Muscle layer of colon (tissue), 2 donors: ENCODE results near the gene NACC2.

Source experiments
- H3K27ac ChIP-seq: one replicate; pipeline ENCODE4 v1.7.0; 2013; ENCODE audit warnings: low read depth, mild to moderate bottlenecking, low read length, moderate library complexity
- H3K27me3 ChIP-seq, 2 donors: one replicate each; pipeline ENCODE4 v1.7.0; 2013; ENCODE audit warnings: low read length in 2 of 2, mild to moderate bottlenecking in 2 of 2; ENCODE audit not compliant: insufficient read depth in 2 of 2, control insufficient read depth in 1 of 2
- H3K36me3 ChIP-seq: one replicate; pipeline ENCODE4 v1.7.0; 2013; ENCODE audit warnings: mild to moderate bottlenecking, low read length; ENCODE audit not compliant: insufficient read depth
- H3K4me1 ChIP-seq: one replicate; pipeline ENCODE4 v1.7.0; 2013; ENCODE audit warnings: mild to moderate bottlenecking, low read length; ENCODE audit not compliant: insufficient read depth
- H3K4me3 ChIP-seq, 2 donors: one replicate each; pipeline ENCODE4 v1.7.0; 2013; ENCODE audit warnings: low read length in 2 of 2, low read depth in 1 of 2, mild to moderate bottlenecking in 1 of 2, moderate library complexity in 1 of 2
- H3K9ac ChIP-seq: one replicate; pipeline ENCODE4 v1.7.0; 2013; ENCODE audit warnings: low read length
- H3K9me3 ChIP-seq: one replicate; pipeline ENCODE4 v1.7.0; 2013; ENCODE audit warnings: mild to moderate bottlenecking, low read length
- donor health status: abdominal sarcoma.
- donor health status: Adenocarcinoma of cecum.

Gene NACC2

DNA sequence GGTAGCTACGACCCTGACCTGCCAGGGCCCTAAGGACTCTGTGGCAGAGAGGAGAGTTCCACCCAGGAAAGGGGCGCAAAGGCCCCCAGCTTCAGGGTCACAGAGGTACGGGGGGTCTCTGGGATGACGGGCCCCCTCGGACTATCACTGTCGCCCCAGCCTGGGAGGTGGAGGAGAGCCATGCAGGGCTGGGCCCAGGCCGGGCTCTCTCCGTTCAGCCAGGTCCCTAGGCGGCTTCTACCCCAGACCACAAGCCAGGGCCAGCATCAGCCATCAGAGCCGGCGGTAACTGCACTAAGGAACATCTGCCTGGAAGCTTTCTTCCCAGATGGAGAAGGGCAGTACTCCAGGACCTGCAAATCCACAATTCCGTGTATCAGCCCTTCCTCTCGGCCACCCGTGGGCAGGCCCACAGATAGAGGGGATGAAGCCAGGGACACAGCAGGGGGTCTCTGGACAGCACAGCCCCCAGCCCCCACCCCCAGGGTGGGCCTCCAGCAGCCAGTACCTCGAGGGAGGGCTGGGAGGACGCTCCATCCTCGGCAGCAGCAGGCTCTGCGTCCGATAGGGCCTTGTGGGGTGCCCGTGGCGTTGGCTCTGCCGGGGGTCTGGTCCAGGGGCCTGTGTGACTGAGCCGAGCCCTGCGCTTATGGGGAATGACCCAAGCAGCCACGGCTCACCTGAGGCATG lies 38.4 kb downstream of the NACC2 start:
- H3K9ac ChIP-seq = no peak overlapping the region
- peaks cover 90% of the 10 kb centered on the region for H3K4me1 ChIP-seq
- no peak overlapping the region for H3K4me3 ChIP-seq
- no peak overlapping the region for H3K27ac ChIP-seq
- no peaks in the 10 kb centered on the region for H3K9me3 ChIP-seq
- H3K36me3 ChIP-seq = no peaks in the 10 kb centered on the region
- no peaks in the 10 kb centered on the region for H3K27me3 ChIP-seq

DNA sequence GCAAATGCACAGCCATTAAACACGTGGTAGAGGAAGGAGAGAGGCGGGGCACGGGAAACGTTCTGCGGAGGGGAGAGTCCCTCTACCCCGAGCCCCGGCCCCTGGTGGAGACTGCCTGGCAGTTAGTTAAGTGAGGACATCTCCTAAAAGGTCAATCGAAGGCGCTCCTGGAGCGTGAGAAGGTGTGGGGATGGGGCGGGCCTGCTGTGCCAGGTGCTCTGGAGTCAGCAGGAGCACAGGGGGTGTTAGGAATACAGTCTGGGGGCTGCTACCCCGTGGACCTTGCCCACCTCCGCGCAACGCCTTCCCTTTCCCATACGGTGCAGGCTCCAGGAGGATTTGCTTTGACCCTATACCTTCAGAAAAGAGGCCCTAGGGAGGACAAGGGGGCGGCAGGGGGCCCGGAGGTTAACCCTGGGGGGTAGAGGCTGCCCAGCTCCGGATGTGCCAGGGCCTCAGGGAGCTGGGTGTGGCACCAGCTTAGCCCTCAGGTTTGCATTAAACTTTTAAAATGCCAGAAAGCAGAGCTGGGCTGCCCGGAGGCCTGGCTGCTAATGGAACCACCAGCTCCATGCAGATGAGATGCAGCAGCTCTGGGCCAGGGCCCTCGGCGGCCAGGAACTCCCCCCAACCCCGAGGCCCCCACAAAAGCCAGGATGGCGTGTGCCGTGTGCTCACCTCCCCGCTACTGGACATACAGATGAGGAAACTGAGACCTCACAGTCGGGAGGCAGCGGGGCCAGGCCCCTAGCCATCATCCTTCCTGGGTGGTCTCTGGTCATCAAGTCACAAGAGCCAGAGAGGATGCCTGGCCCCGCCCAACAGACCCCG lies 39.2 kb downstream of the NACC2 start:
- no peak overlapping the region for H3K9ac ChIP-seq
- no peak overlapping the region for H3K27ac ChIP-seq
- peaks cover 83% of the 10 kb centered on the region for H3K4me1 ChIP-seq

GRCh38 chr9:136054798-136055714 lies 40.0 kb downstream of the NACC2 start:
- no peaks in the 10 kb centered on the region for H3K27me3 ChIP-seq
- H3K27ac ChIP-seq = no peak overlapping the region
- H3K9me3 ChIP-seq = no peaks in the 10 kb centered on the region
- peaks cover 75% of the 10 kb centered on the region for H3K4me1 ChIP-seq
- no peaks in the 10 kb centered on the region for H3K36me3 ChIP-seq
- no peak overlapping the region for H3K9ac ChIP-seq
- H3K4me3 ChIP-seq = no peak overlapping the region

More for the DNA sequence above, 39.2 kb downstream of the NACC2 start:
- Histone ChIP-seq H3K4me3 (no peak overlapping the region), H3K9me3 (no peaks in the 10 kb centered on the region), H3K27me3 (no peaks in the 10 kb centered on the region), H3K36me3 (no peaks in the 10 kb centered on the region)

- H3K9ac ChIP-seq = no peak overlapping the region
- H3K9me3 ChIP-seq = no peaks in the 10 kb centered on the region
- no peaks in the 10 kb centered on the region for H3K36me3 ChIP-seq
- no peak overlapping the region for H3K4me3 ChIP-seq
- H3K27ac ChIP-seq = no peak overlapping the region
- H3K4me1 ChIP-seq = peaks cover 66% of the 10 kb centered on the region
- no peaks in the 10 kb centered on the region for H3K27me3 ChIP-seq
Measured at GRCh38 chr9:136054146-136054545, 40.9 kb downstream of the NACC2 start.

DNA sequence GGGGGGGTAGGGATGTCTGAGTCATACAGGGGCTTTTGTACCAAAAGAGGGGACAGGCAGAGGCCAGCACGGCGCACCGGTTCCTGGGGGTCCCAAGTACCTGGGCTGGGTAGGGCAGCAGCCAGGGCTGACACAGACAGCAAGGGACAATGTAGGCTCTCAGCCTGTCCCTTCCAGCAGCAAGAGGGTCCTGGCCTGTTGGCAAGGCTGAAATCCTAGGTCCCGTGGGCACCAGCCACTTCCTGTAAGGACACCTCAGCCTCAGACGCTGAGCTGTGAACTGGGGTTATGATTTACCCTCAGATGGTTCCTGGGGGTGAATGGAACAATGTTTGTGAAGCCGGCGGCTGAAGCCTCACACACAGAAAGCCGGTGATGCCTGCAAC lies 41.3 kb downstream of the NACC2 start:
- H3K4me1 ChIP-seq = peaks cover 63% of the 10 kb centered on the region
- peak overlapping the region in 1 of 2 donors; percentile 47 for H3K4me3 ChIP-seq
- H3K27ac ChIP-seq = no peak overlapping the region
- H3K27me3 ChIP-seq = no peaks in the 10 kb centered on the region
- no peak overlapping the region for H3K9ac ChIP-seq
- no peaks in the 10 kb centered on the region for H3K36me3 ChIP-seq
- no peaks in the 10 kb centered on the region for H3K9me3 ChIP-seq

DNA sequence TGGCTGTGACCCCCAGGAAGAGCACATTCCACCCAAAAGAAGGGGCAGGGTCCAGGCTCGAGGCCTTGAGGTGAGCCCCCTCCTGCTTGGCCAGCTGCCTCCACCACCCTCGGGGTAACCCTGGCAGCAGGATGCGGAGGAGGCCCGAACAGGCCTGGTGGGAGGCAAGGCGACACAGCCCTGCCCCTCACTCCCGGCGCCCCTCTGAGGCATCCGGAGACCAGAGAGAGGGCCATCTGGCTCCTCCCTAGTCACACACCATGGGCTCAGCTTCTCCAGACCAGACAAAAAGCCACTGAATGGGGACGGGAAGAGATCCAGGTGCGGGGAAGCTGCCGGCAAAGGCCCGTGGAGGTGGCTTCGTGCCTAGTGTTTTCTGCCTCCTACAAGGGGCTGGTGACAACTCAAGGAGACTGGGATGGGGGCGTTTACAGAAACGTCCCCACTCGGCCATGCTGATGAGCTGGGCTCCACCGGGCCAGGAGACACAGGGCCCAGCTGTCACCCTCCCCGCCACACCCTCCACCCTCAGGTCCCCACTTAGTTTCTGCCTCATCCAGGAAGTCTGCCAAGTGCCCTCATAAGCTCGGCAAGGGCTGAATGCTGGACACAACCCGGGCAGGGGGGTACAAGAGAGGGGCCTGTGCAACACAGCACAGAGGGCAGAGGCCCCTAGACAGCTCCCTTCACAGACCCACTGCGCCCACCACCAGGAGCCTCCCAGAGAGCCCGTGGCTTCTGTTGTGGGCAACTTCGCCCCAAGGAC lies 41.9 kb downstream of the NACC2 start:
- Histone ChIP-seq H3K4me3 (peak overlapping the region; percentile 34 to 47), H3K4me1 (peaks cover 57% of the 10 kb centered on the region), H3K9me3 (no peaks in the 10 kb centered on the region), H3K9ac (no peak overlapping the region), H3K36me3 (no peaks in the 10 kb centered on the region), H3K27me3 (no peaks in the 10 kb centered on the region), H3K27ac (peak overlapping the region; percentile 84)

DNA sequence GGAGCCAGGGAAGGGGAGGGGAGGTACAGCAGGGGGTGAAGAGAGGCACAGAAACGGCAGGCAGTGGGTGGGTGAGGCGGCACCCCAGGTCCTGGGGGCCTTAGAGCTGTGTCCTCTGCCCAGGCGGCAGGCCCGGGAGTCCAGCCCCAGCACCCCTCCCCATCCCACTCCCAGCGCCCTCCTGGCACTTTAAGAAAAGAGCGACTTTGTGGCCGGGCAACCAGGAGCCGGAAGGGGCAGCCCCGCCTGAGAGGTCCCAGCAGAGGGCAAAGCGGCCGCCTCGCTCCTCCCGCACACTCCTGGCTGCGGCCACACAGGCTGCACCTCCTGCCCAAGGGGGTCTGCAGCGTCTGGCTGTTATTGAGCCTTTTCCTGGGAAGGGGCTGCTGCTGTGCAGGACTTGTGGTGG lies 42.6 kb downstream of the NACC2 start:
- Histone ChIP-seq H3K9ac (no peak overlapping the region), H3K36me3 (peaks cover 6% of the 10 kb centered on the region), H3K27me3 (no peaks in the 10 kb centered on the region), H3K27ac (peak overlapping the region; percentile 84), H3K4me1 (peaks cover 56% of the 10 kb centered on the region), H3K4me3 (peak overlapping the region; percentile 34 to 47), H3K9me3 (no peaks in the 10 kb centered on the region)

DNA sequence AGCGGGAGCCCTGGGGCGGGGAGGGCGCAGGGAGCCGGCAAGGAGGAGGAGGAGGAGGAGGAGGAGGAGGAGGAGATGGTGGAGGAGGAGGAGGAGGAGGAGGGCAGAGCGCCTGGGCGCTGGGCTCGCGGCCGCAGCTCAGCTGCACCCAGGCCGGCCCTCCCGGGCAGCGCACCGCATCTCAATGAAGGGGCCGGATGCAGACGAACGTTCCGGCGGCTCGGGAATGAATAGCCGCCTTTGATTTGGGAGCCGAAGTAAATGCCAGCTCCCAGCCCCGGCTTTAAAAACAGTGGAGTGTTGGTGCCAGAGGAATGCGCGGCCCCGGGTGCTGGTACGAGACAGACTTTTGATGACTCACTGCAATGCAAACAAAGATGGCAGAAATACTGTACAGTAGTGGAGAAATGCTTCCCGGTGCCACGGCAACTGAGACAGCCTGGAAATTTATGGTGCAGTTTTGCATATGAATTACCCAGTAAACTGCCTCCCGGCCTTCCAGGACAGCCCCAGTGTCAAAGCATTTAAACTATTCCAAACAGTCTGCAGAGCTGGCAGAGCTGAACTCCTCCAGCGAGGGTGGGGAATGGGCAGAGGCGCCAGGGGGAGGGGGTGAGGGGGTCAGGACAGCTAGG lies 43.1 kb downstream of the NACC2 start:
- Histone ChIP-seq H3K36me3 (peaks cover 11% of the 10 kb centered on the region), H3K9ac (no peak overlapping the region), H3K27me3 (no peaks in the 10 kb centered on the region), H3K27ac (peak overlapping the region; percentile 84), H3K9me3 (no peaks in the 10 kb centered on the region), H3K4me1 (peaks cover 56% of the 10 kb centered on the region), H3K4me3 (peak overlapping the region; percentile 25 to 38)

DNA sequence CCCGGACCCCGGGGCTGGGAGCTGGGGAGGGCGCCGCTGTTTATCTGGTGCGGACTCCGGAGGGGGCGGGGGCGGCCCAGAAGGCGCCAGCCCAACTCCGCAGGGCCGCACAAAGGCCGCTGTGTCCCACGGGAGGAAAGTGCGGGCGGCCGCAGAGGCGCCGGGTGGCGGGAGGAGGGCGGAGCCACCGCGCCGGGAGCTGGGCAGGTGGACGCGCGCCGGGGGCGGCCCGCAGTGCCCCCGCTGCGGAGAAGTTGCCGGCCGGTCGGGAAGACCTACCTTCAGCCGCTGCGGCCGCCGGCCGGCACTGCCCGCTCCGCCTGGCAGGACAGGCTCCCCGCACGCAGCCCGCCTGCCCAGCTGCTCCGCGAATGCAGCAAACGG lies 43.6 kb downstream of the NACC2 start:
- no peaks in the 10 kb centered on the region for H3K9me3 ChIP-seq
- peak overlapping the region; percentile 84 for H3K27ac ChIP-seq
- H3K4me1 ChIP-seq = peaks cover 51% of the 10 kb centered on the region
- peak overlapping the region; percentile 25 to 38 for H3K4me3 ChIP-seq
- H3K9ac ChIP-seq = no peak overlapping the region
- H3K27me3 ChIP-seq = no peaks in the 10 kb centered on the region
- peaks cover 11% of the 10 kb centered on the region for H3K36me3 ChIP-seq

- Histone ChIP-seq H3K27me3 (no peaks in the 10 kb centered on the region), H3K27ac (peak overlapping the region; percentile 84), H3K36me3 (peaks cover 11% of the 10 kb centered on the region), H3K9me3 (no peaks in the 10 kb centered on the region), H3K4me3 (peak overlapping the region; percentile 25 to 32), H3K4me1 (peaks cover 45% of the 10 kb centered on the region), H3K9ac (no peak overlapping the region)
Measured at GRCh38 chr9:136050701-136051452, 44.2 kb downstream of the NACC2 start.
